Measurements from ENCODE around the gene REN.
A peak's percentile ranks its signal among the peaks of the same experiment; 100 is the strongest.

REN gene

DNA sequence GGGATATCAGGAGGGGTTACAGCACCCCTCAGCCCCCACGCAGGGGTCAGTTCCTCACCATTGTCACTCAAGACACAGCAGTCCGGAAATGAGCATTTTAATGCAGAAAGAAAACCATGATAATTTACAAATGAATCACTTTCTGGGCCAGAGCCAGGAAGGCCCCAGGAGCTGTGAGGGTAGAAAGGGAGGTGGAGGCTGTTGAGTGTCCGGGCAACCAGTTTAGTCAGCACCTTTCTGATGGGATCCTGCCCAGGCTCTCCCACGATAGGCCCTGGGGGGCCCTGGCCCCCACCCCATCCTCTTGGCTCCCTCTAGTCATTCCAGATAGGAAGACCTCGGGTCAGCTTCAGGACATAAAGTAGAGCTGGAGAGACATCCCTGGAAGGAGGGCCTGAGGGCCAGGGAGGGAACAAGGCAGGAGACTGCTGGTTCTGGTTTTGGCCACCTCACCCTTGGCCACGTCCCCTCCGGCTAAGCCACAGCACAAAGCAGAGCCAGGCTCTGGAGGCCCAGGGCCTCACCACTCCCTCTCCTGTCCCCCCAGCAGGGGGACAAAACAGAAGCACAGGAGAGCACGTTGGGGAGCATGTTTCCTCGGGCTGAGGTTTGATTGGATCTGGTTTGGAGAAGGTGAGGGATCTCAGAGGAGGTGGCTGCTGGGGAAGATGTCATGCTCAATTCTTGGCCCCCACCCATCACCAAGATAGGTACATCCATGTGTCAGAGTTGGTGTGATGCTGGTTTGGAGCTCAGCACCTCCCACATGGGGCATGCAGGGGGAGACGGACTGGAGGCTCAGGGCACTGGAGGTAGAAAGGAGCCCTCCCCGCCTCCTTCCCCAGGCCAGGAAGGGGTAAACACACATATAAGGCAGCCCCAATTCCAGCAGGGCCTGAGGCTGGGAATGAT is 34.9 kb downstream of the REN start:
- peak; percentile 96 for DNase-seq (ENCODE audit: low read depth)

DNA sequence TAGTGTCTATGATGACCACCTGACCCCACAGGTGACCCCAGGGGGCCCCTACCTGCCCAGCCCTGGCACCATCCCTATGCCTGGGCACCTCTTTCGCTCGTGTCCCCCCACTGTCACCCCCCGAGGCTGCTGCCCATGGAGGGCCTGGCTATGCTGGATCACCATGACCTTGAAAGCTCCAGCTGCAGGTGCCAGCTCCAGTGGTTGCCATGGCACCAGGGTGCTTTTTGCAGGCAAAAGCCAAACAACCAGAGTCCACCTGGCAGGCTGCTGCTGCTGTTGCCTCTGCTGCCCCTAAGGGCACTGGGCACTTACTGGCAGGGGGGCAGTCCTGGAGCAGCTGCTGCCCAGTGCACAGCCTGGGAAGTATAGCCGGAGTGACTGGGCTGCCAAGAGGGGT is 36.0 kb downstream of the REN start:
- DNase-seq (ENCODE audit: low read depth): no peak

DNA sequence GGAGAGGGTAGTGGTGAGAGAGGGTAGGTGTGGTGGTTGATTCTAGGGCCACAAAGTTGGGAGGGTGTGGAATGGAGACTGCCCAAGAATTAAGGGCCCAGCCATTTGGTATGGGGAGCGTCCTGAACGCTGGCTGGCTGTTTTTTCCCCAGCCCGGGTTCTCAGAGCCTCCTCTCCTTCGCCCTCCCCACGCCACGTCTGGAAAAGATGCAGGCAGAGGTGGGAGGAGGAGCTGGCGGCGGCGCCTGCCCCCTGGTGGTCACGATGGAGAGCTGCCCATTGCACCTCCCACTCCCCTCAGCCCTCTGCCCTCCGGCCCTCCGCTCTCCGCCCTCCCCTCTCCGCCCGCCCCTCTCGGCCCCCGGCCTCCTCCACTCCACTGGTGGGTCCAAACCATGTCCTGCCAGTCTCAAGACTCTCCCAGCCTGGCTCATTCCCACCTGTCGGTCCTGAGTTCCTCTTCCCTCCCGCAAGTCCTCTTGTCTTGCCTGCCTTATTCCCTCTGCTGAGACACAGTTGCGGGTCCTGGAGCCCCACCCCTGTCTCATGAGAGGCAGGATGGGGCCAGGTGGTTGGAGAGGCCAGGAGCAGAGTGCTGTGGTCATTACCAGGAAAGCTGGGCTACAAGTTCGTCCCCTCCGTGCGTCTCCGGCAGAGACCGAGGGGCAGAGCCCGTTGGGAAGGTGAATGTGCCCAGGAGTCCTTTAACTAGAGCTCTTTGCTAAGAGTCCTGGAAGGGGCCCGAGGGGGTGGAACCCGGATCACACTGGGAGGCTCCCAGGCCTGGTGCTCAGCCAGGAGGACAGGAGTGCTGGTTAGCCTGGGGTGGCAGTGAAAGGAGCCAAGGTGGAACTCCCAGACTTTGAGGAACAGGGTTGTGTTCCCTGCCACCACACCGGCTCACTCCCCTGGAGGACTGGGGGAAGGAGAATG is 36.9 kb downstream of the REN start:
- DNase-seq (ENCODE audit: low read depth): peak; percentile 76

DNA sequence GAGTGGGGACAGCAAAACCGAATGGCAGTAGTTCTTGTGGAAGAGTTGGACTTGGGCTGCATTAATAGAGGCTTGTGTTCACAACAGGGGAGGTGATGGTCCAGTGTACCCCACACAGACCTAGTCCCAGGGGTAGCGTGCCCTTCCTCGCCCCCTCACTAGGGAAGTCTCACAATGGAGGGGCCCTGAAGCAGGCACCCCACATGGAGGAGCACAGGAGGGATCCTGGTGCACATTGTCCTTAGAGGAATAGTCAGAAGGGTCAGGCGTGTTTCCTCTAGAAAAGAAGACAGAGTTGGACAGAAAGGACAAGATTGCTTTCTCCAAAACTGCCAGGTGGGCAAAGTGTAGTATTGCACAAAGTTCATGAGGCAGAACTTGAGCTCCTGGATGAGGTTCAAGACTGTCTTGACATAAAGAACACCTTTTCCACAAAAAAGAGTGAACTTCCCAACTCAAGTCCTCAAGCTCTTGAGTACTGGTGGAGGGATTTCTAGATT is 37.6 kb downstream of the REN start:
- DNase-seq (ENCODE audit: low read depth): no peak

DNA sequence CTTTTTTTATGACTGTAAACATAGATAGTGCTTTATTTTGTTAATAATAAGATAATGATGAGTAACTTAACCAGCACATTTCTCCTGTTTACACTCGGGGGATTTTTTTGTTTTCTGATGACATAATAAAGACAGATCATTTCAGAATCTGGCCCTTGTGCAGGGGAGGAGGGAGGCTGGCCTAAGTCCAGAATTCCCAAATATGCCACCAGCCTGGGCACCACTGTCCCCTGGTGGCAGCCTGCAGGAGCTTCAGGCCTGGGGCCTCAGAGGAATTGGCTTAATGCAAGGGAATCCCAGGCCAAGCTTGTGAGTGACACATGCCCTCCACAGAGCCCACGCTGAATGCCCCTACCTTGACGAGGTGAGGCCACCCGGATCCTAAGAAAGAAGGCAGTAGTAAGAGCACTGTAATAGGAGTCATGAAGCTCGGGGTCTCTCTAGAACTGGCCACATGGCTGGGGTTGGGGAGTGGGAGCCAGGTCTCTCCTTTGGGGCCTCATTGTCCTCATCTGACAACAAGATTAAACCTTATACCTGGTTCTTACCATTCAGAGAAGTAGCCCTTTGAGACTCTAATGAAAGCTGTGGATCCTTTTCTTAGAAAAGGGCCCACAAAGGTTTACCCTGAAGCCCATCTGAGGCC is 38.4 kb downstream of the REN start:
- peak; percentile 89 for DNase-seq (ENCODE audit: low read depth)

DNA sequence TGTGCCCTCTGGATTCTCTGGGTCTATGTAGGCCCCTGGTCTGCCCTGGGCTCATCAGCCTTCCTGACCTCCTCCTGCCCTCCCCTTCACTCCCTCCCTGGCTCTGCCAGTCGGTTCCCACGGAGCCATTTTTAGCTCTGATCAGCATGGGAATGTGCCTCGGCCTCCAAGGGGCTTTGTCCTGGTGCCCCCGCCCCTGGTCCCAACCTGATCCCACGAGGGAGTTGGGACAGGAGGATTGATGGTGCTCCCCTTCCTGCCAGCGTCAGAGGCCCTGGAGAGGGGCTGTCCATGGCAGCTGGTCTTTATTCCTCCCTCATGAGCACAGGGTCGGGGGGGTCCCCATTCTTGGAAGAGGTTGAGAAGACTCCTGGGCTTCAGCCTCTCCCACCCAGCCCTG is 39.2 kb downstream of the REN start:
- DNase-seq (ENCODE audit: low read depth): peak; percentile 22

DNA sequence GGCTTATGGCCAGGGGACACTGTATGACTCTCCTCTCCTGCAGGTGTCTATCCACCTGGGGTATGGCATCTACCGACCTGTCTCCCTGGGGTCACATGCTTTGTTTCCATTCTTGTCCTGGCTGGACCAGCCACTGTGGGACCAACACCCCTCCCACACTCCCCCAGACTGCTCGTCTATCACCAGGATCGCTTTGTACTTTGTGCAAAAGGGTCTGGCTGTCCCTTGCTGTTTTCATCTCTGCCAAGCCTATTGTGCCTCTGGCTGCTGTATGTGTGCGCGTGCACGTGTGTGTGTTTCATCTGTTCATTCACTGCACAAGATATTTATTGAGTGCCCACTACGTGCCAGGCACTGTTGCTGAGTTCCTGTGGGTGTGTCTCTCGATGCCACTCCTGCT is 39.8 kb downstream of the REN start:
- no peak for DNase-seq (ENCODE audit: low read depth)

DNA sequence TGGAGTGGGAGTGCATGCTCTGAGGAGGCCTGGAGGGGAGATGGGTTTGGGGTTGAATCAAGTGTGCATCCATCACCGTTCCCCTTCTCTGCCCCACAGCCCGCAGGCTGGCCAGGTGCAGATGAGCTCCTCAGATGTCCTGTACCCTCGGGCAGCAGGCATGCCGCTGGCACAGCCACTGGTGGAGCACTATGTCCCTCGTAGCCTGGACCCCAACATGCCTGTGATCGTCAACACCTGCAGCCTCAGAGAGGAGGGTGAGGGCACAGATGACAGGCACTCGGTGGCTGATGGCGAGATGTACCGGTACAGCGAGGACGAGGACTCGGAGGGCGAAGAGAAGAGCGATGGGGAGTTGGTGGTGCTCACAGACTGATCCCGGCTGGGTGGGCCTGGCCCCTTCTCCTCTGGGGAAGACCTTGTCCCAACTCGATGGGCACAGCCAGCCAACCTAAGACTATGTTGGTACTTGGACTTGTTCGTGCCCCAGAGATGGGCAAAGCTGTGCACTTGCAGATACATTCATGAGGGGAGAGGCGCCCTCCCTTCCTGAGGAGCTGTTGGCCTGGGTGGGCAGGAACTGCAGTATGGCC is 40.3 kb downstream of the REN start:
- no peak for DNase-seq (ENCODE audit: low read depth)

DNA sequence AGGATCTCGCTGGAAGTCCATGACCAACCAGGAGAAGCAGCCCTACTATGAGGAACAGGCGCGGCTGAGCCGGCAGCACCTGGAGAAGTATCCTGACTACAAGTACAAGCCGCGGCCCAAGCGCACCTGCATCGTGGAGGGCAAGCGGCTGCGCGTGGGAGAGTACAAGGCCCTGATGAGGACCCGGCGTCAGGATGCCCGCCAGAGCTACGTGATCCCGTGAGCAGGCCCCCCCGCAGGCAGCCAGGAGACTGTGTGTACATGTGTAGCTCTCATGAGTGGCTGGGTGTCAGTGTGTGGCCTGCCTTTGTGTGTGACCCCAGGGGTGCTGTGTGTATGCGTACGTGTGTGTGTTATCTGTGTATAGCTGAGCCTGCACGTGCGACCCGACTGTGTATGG is 41.5 kb downstream of the REN start:
- DNase-seq (ENCODE audit: low read depth): no peak

DNA sequence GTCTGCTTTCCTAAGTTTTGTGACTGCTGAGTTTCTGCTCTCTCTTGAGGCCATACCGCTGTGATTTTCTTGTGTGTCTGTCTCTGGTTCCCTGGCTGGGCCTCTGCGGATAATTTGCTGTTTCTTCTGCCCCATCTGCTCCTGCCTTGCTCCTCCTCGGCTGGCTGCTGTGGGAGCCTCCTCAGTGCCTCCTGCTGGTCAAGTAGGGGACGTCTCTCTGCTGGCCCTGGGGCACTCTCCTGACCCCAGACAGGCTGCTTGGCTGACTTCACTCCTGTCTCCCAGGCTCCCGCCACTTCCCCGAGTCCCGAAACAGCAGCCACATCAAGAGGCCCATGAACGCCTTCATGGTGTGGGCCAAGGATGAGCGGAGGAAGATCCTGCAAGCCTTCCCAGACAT is 42.8 kb downstream of the REN start:
- no peak for DNase-seq (ENCODE audit: low read depth)

DNA sequence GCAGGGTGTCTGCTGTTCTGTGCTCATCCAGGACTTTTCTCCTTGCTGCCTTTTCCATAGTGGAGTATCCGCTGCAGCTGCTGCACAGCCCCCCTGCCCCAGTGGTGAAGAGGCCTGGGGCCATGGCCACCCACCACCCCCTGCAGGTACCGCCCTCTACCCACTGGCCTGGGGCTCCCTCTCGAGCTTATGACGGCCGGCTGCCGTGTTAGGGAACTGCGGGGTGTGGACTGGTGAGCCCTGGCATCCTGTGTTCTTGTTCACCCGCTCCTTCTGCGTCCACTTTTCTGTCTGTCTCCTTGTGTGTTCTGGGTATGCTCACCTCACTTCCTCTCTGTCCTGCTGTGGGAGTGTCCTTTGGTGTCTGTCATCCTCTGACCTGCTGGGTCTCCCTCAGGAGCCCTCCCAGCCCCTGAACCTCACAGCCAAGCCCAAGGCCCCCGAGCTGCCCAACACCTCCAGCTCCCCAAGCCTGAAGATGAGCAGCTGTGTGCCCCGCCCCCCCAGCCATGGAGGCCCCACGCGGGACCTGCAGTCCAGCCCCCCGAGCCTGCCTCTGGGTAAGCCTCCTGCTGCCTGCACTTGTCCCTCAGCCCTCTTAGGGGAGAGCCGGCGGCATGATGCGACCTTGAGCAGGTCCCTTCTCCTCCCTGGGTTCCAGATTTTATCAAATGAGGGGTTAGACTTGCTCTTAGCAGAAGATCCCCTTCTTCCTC is 44.1 kb downstream of the REN start:
- no peak for DNase-seq (ENCODE audit: low read depth)

DNA sequence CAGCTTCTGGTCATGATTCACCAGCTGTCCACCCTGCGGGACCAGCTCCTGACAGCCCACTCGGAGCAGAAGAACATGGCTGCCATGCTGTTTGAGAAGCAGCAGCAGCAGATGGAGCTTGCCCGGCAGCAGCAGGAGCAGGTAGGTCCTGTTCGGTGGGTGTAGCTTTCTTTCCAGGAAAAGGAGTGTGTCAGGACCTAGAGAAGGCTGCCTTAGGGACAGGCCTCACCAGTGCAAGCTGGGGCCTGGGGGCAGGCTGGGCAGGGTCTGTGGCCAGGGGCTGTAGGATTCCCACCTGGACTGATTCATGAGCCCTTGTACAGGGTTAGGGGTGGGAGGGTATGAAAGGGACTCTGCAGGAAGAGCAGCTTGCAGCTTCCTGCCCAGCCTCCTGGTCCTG is 49.6 kb downstream of the REN start:
- no peak for DNase-seq (ENCODE audit: low read depth)

DNA sequence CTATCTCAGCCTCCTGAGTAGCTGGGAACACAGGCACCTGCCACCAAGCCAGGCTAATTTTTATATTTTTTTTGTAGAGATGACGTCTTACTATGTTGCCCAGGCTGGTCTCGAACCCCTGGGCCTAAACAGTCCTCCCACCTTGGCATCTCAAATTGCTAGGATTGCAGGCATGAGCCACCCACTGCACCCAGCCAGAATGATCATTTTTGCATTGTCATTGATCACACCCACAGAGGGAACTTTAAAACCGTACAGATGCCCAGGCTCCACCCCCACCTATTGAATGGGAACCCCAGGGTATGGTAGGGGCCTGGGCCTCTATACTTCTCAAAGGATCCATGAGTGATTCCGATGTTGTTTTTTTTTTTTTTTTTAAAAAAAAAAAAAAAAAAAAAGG is 51.0 kb downstream of the REN start:
- DNase-seq (ENCODE audit: low read depth): no peak

DNA sequence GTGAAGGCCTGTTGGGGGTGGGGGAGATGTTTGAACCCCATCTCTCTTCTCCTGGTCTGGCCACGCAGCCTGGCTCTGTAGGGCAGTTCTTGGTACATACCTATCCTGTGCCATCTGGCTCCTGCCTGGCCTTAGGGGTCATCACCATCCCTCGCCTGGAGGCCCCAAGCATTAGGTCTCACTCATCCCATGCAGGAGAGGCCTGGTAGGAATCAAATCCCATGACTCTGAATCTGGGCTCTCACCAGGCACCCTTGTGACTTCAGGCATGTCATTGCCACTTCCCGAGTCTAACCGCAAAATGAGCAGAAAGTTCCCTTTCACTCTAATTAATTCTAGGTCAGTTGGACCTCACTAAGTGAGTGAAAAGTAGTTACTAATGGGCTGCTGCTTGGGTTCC is 51.5 kb downstream of the REN start:
- DNase-seq (ENCODE audit: low read depth): no peak

DNA sequence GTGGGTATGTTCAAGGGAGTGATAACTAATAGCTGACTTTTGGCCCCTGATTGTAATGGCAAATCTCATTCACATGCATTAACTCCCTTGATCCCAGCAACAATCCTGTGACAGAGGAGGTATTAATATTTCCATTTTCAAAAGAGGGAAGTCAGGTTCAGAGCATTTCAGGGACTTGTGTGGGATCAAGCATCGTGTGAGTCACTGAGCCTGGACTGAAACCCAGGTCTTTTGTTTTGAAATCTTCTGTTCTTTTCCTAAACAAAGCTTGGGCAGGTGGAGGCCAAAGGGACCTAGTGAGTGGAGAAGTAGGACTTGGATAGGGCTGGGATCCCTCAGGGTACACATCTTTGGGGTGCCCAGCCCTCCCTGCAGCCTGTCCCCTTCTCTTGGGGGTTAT is 52.2 kb downstream of the REN start:
- DNase-seq (ENCODE audit: low read depth): no peak

DNA sequence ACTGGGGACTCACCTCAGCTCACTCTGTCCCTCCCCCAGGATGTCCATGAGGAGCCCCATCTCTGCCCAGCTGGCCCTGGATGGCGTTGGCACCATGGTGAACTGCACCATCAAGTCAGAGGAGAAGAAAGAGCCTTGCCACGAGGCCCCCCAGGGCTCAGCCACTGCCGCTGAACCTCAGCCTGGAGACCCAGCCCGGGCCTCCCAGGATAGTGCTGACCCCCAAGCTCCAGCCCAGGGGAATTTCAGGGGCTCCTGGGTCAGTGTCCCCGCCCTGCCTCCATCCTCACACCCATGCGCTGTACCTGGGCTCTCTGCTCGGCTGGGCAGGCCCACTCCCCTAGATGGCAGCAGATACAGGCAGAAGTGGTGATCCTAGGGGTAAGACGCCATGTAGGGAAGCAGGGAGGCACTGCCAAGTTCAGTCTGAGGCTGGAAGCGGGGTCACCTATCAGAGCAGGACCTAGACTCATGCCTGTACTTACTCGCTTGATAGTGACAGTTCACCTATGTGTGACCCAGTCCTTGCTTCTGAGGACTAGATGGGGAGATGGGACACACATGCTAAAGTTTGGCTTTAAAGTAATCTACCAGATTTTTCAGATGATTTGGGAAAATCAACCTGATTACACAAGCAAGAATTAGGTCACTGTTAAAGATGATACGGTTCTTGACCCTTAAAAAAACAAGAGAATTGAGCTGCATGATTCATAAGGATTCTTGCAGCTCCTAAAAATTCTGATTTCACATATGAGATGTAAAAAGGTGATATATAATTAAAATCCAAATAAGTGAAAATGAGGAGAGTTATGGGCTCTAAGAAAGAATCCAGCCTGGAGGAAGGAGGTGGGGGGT is 53.0 kb downstream of the REN start:
- DNase-seq (ENCODE audit: low read depth): no peak

DNA sequence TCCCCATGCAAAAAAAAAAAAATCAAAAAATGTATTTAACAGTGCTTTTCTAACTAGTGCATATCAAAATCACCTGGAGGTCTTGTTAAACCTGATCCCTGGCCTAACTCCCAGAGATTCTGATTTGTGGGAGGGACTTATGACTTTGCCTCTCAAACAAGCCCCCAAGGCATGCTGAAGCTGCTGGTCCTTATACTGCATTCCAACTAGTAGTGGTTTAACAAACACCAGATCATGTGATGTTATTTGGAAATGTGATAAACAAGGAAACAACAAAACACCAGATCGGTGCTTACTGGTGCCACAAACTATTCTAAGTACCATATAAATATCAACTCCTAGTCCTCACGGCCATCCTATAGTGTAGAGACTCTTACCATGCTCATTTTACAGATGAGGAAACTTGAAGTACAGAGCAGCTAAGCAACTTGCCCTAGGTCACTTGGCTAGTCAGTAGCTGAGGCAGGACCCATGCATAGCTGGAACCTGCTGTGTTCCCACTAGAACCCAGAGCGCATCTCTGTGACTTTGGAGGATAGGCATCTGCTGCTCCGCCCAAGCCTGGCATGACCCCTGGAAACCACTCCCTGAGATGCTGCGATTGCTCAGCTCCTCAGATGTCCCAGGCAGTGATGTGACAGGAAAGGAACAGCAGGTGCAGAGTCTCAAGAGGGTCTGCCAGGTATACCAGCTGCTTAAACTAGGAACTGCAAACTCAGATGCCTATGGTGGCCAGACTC is 55.1 kb downstream of the REN start:
- DNase-seq (ENCODE audit: low read depth): no peak

DNA sequence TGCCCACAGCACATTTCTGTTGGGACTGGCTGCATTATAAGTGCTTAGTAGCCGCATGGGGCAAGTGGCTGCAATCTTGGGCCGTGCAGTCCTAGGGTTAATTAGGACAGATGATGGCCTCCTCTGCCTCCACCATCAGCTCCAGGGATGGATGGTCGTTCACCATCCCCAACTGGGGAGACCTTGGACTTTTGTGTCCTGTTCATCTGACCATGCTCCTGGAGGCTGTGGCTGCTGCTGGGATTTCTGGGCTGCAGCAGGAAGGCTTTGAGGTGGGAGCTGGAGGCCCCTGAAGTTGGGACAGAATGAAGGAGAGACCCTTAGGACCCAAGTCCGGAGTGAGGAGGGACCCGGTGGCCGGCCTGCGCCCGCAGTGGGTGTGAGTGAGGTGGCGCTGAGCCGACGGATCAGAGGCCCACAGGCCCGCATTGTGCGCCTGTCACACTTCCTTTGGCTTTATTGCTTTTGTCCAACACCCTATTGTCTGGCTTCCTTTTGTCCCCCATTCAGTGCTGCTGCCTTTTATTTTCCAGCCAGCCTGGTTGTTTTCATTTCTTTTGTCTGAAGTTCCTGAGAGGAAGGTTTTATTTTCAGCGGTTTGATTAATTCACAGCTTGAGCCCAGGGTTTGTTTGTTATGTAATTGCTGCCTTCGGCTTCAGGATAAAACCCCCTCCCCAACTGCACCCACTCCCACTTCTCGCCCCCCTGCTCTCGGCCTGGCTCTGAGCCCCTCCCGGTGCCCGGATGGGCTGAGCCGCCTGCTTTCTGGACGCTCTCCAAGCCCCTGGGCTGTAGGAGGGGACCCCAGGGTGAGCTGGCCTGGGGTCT is 57.6 kb downstream of the REN start:
- no peak for DNase-seq (ENCODE audit: low read depth)

DNA sequence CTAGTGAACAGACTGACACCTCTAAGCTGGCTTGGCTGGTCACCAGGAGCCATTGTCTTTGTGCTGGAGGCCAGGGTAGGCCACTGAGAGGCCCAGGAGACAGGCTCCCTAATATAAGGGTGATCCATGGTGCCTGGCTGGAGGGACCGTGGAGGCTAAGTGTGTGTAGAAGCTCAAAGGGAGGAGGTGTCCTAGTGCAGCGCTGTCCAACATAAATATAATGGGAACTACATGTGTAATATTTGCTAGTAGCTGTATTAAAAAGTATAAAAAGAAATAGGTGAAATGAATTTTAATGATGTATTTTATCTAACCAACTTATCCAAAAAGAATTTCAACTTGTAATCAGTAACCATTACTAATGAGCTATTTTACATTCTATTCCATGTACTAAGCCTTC is 58.2 kb downstream of the REN start:
- DNase-seq (ENCODE audit: low read depth): no peak
